Neuronal stem cell (in vitro differentiated cells): ENCODE results near the gene SHROOM2.

Experiments used
- DNase-seq: peaks from one replicate; pipeline ENCODE4 v3.0.0-alpha.2; 2013; ENCODE audit warnings: low spot score
- H2AFZ ChIP-seq: one replicate; pipeline ENCODE4 v1.6.1; 2013; ENCODE audit warnings: mild to moderate bottlenecking, low read length, inconsistent platforms
- H2AK5ac ChIP-seq: 2 replicates; pipeline ENCODE4 v1.6.1; 2013; ENCODE audit warnings: low read depth, mild to moderate bottlenecking, inconsistent platforms, low read length, moderate library complexity, mixed read lengths
- H2BK120ac ChIP-seq: 2 replicates; pipeline ENCODE4 v1.6.1; 2013; ENCODE audit warnings: low read depth, mild to moderate bottlenecking, inconsistent platforms, low read length, moderate library complexity, mixed read lengths
- H2BK12ac ChIP-seq: one replicate; pipeline ENCODE4 v1.6.1; 2013; ENCODE audit warnings: low read length, inconsistent platforms
- H2BK15ac ChIP-seq: 2 replicates; pipeline ENCODE4 v1.6.1; 2013; ENCODE audit warnings: mild to moderate bottlenecking, low read length, inconsistent platforms, mixed read lengths
- H2BK5ac ChIP-seq: one replicate; pipeline ENCODE4 v1.6.1; 2013; ENCODE audit warnings: inconsistent platforms, mild to moderate bottlenecking, low read length, moderate library complexity
- H3K14ac ChIP-seq: one replicate; pipeline ENCODE4 v1.6.1; 2013; ENCODE audit warnings: low read length, inconsistent platforms
- H3K18ac ChIP-seq: 2 replicates; pipeline ENCODE4 v1.6.1; 2013; ENCODE audit warnings: low read length, inconsistent platforms
- H3K23ac ChIP-seq: 2 replicates; pipeline ENCODE4 v1.6.1; 2013; ENCODE audit warnings: low read depth, mild to moderate bottlenecking, mixed read lengths, low read length, inconsistent platforms; ENCODE audit not compliant: poor library complexity
- H3K27ac ChIP-seq: replicated peaks from 3 replicates; pipeline ENCODE4 v1.5.1; 2013; ENCODE audit warnings: low read length, inconsistent platforms
- H3K27me3 ChIP-seq, 3 experiments: 2 replicates each; pipeline ENCODE4 v1.6.1; 2013; ENCODE audit warnings: low read length in 3 of 3, mild to moderate bottlenecking in 2 of 3, inconsistent platforms in 1 of 3, low read depth in 1 of 3, mixed read lengths in 1 of 3, moderate library complexity in 1 of 3; ENCODE audit not compliant: control insufficient read depth in 3 of 3, insufficient read depth in 3 of 3
- H3K36me3 ChIP-seq, 2 donors: replicated peaks in 1 of 2; 2 replicates each; pipeline ENCODE4 v1.6.1; 2013; ENCODE audit warnings: low read length in 2 of 2; ENCODE audit not compliant: control insufficient read depth in 2 of 2, insufficient read depth in 2 of 2
- H3K4ac ChIP-seq: 2 replicates; pipeline ENCODE4 v1.6.1; 2013; ENCODE audit warnings: inconsistent platforms, mild to moderate bottlenecking, low read length, moderate library complexity
- H3K4me1 ChIP-seq, 2 donors: 1 replicate in 1 of 2; 2 replicates in 1 of 2; pipeline ENCODE4 v1.6.1; 2013; ENCODE audit warnings: low read length in 2 of 2, low read depth in 1 of 2; ENCODE audit not compliant: control insufficient read depth in 2 of 2, insufficient read depth in 1 of 2
- H3K4me2 ChIP-seq: one replicate; pipeline ENCODE4 v1.6.1; 2013; ENCODE audit warnings: mild to moderate bottlenecking, low read length, inconsistent platforms; ENCODE audit not compliant: insufficient read depth, poor library complexity, severe bottlenecking
- H3K4me3 ChIP-seq, 2 donors: 2 replicates each; pipeline ENCODE4 v1.5.1; 2013; ENCODE audit warnings: low read length in 2 of 2, mild to moderate bottlenecking in 2 of 2, inconsistent platforms in 1 of 2, moderate library complexity in 1 of 2
- H3K79me1 ChIP-seq: one replicate; pipeline ENCODE4 v1.6.1; 2013; ENCODE audit warnings: low read depth, mild to moderate bottlenecking, inconsistent platforms, low read length, moderate library complexity
- H3K9ac ChIP-seq: one replicate; pipeline ENCODE4 v1.6.1; 2013; ENCODE audit warnings: mild to moderate bottlenecking, low read depth, low read length, inconsistent platforms; ENCODE audit not compliant: poor library complexity
- H3K9me3 ChIP-seq, 2 donors: replicated peaks in 1 of 2; 2 replicates each; pipeline versions ENCODE3 to v1.6.1; 2013; ENCODE audit warnings: low read length in 2 of 2, mild to moderate bottlenecking in 2 of 2, inconsistent platforms in 1 of 2, low read depth in 1 of 2, mixed read lengths in 1 of 2, moderate library complexity in 1 of 2; ENCODE audit not compliant: control insufficient read depth in 2 of 2, insufficient read depth in 1 of 2
- H4K8ac ChIP-seq: one replicate; pipeline ENCODE4 v1.6.1; 2013; ENCODE audit warnings: low read depth, mild to moderate bottlenecking, inconsistent platforms, low read length, moderate library complexity
- H4K91ac ChIP-seq: one replicate; pipeline ENCODE4 v1.6.1; 2013; ENCODE audit warnings: low read length, low read depth, mild to moderate bottlenecking, inconsistent platforms; ENCODE audit not compliant: poor library complexity
- WGBS, 2 donors: extraction: QIAGEN DNeasy Blood & Tissue Kit; methylation state at CpG; one replicate each; pipeline ENCODE4 v1.1.7; 2013; ENCODE audit warnings: missing lambda C conversion rate in 2 of 2, mixed read lengths in 1 of 2; ENCODE audit not compliant: insufficient read length in 2 of 2, insufficient replicate concordance in 1 of 2; ENCODE audit errors: extremely low coverage in 2 of 2; 5-methylcytosine and 5-hydroxymethylcytosine counted together

Gene SHROOM2

DNA sequence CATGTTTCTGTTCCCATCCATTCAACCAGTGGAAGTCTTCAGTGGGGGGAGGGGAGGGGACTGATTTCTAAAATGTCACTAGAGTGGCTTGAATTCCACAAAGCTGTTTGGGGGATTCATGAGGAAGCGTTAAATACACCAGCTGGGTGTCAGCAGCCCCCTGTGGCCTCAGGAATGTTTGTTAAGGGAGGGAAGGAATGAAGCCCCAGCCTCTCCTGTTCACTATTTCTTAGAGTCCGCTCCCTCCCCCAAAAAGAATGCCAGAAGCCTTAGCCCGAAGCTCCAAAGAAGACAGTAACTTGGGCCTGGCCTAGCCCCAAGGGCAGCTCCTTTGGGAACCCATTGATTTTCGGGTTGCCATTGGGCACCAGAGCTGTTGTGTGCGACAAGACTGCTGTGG, 3.3 kb downstream of the SHROOM2 start:
- peak overlapping the region; percentile 66 for H3K27ac ChIP-seq
- peaks cover 4 to 17% of the 10 kb centered on the region in 2 donors for H3K4me1 ChIP-seq
- H2AFZ ChIP-seq = no peak overlapping the region
- H4K8ac ChIP-seq = no peak overlapping the region
- H2BK5ac ChIP-seq = no peak overlapping the region
- H3K18ac ChIP-seq = no peak overlapping the region
- H3K9me3 ChIP-seq = no peaks in the 10 kb centered on the region
- no peak overlapping the region for H4K91ac ChIP-seq
- no peak overlapping the region for H3K9ac ChIP-seq
- H2BK12ac ChIP-seq = no peak overlapping the region
- H2BK15ac ChIP-seq = no peak overlapping the region
- H3K14ac ChIP-seq = no peak overlapping the region
- H3K4me3 ChIP-seq = no peak overlapping the region
- H3K79me1 ChIP-seq = no peaks in the 10 kb centered on the region
- no peak overlapping the region for H2BK120ac ChIP-seq
- no peaks in the 10 kb centered on the region for H3K27me3 ChIP-seq
- no peak for DNase-seq
- no peaks in the 10 kb centered on the region for H3K36me3 ChIP-seq
- no CpG with 5 or more reads among the region's 5 CpGs for WGBS, 2 donors
- H2AK5ac ChIP-seq = no peak overlapping the region
- H3K23ac ChIP-seq = no peak overlapping the region
- peak overlapping the region; percentile 37 for H3K4me2 ChIP-seq
- no peak overlapping the region for H3K4ac ChIP-seq

DNA sequence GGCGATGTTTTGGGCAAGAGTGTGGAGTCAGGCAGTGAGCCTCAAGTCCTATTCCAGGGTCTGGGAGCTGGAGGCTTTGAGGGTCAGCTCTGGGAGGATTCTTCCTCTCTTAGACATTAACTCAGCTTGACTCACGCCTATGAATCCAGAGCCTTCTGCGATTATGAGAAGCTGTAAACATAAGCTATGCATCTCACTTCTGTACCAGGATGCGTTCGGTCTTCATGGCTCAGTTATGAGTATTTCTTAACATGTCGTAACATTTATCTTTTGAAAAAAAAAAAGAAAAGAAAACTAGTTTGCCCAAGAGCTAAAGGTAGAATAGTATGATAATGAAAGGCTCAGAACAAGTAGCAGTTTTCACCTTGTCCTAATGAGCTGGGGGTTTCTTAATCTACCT, 4.6 kb downstream of the SHROOM2 start:
- no peak overlapping the region for H2BK5ac ChIP-seq

DNA sequence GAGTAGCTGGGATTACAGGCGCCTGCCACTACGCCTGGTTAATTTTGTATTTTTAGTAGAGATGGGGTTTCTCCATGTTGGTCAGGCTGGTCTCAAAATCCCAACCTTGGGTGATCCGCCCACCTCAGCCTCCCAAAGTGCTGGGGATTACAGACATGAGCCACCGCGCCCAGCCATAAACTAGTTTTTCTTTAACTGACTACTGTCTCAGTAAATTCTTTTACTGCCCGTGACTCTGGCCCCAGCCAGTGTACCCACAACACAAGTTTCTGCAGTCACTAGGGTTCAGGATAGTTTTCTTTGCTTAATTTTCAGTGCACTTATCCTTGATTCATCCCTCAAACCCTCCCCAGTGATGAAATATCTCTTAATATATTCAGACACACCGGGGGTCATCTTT, 8.3 kb downstream of the SHROOM2 start:
- no peak overlapping the region for H4K91ac ChIP-seq
- no peak overlapping the region for H3K4ac ChIP-seq
- no peak overlapping the region for H4K8ac ChIP-seq
- H3K27ac ChIP-seq = no peak overlapping the region
- WGBS, 2 donors = no CpG with 5 or more reads among the region's 7 CpGs
- no peak overlapping the region for H3K4me3 ChIP-seq
- H2AK5ac ChIP-seq = no peak overlapping the region
- H3K9me3 ChIP-seq = peaks cover 1 to 9% of the 10 kb centered on the region in 2 donors
- no peak for DNase-seq
- no peaks in the 10 kb centered on the region for H3K79me1 ChIP-seq
- H2BK15ac ChIP-seq = no peak overlapping the region
- H3K9ac ChIP-seq = no peak overlapping the region
- no peaks in the 10 kb centered on the region for H3K36me3 ChIP-seq
- H3K4me1 ChIP-seq = peaks cover 0 to 13% of the 10 kb centered on the region in 2 donors
- H3K23ac ChIP-seq = no peak overlapping the region
- no peak overlapping the region for H3K18ac ChIP-seq
- H2BK12ac ChIP-seq = no peak overlapping the region
- H2BK5ac ChIP-seq = no peak overlapping the region
- H3K4me2 ChIP-seq = no peak overlapping the region
- H3K27me3 ChIP-seq = no peaks in the 10 kb centered on the region
- no peak overlapping the region for H2AFZ ChIP-seq
- no peak overlapping the region for H2BK120ac ChIP-seq
- no peak overlapping the region for H3K14ac ChIP-seq

More for the DNA sequence above, 4.6 kb downstream of the SHROOM2 start:
- H3K27me3 ChIP-seq = no peaks in the 10 kb centered on the region
- no peak overlapping the region for H2AFZ ChIP-seq
- no peak for DNase-seq
- H2BK120ac ChIP-seq = no peak overlapping the region
- H3K9ac ChIP-seq = no peak overlapping the region
- no peak overlapping the region for H4K91ac ChIP-seq
- no peak overlapping the region for H4K8ac ChIP-seq
- peaks cover 4 to 16% of the 10 kb centered on the region in 2 donors for H3K4me1 ChIP-seq
- H3K79me1 ChIP-seq = no peaks in the 10 kb centered on the region
- no peak overlapping the region for H2AK5ac ChIP-seq
- H3K4me2 ChIP-seq = no peak overlapping the region
- no CpG with 5 or more reads among the region's 6 CpGs for WGBS, 2 donors
- no peak overlapping the region for H3K4me3 ChIP-seq
- no peak overlapping the region for H3K4ac ChIP-seq
- peaks cover 1 to 9% of the 10 kb centered on the region in 2 donors for H3K9me3 ChIP-seq
- no peak overlapping the region for H2BK15ac ChIP-seq
- H3K14ac ChIP-seq = no peak overlapping the region
- H3K27ac ChIP-seq = no peak overlapping the region
- no peak overlapping the region for H3K18ac ChIP-seq
- no peak overlapping the region for H2BK12ac ChIP-seq
- no peaks in the 10 kb centered on the region for H3K36me3 ChIP-seq
- no peak overlapping the region for H3K23ac ChIP-seq

DNA sequence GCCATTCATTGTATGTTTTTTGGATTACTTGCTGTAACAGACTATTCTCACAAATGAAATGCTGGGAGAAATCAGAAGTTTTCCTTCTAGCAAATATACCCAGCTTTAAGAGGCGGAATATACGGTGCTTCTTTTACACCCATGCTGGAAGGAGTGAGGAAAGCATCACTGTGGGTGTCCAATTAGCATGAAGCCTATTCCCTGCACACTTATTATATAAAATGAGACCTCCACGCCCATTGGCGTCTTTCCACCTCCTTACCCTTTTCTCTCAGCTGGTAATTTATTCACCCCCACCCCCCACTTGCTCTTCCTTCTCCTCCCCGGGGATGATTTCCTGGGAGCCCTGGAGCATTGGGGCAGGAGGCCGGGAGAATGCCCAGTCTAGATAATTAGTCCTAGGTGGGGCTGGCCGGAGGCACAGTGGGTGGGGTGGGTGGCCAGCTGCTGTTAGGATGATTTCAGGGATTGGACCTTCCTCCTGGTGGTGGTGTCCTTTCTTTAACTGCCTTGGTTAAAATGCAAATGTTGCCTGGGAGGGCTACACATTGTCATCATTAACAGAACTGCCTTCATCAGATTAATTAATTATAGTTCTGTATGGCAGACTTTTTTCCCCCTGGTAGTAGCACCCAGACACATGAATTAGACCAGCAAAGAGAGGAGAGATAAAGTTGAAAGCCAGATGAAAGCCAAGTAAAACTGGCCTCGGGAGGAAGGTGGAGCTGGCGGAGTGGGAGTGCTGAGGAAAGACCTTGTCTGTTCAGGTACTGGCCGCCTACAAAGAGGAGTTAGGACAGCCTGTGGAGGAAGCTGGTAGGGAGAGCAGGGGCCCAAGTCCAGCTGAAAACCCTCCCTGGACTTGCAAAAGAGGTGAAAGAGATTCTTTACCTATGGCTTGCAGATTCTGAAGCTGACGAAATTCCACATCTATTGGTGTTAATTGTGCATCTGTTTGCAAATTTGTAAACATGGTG, 11.4 kb downstream of the SHROOM2 start:
- H2BK5ac ChIP-seq = no peak overlapping the region
- no peak overlapping the region for H4K91ac ChIP-seq
- H3K18ac ChIP-seq = no peak overlapping the region
- no peak overlapping the region for H3K4me3 ChIP-seq
- WGBS, 2 donors = no CpG with 5 or more reads among the region's 11 CpGs
- peaks cover 0 to 4% of the 10 kb centered on the region in 2 donors for H3K4me1 ChIP-seq
- peaks cover 4 to 15% of the 10 kb centered on the region in 2 donors for H3K9me3 ChIP-seq
- H2BK15ac ChIP-seq = no peak overlapping the region
- no peak overlapping the region for H3K23ac ChIP-seq
- no peaks in the 10 kb centered on the region for H3K79me1 ChIP-seq
- H2BK120ac ChIP-seq = no peak overlapping the region
- H4K8ac ChIP-seq = no peak overlapping the region
- H2AFZ ChIP-seq = no peak overlapping the region
- H3K14ac ChIP-seq = no peak overlapping the region
- H3K4me2 ChIP-seq = no peak overlapping the region
- no peaks in the 10 kb centered on the region for H3K36me3 ChIP-seq
- no peak overlapping the region for H2BK12ac ChIP-seq
- no peak for DNase-seq
- no peak overlapping the region for H2AK5ac ChIP-seq
- H3K27me3 ChIP-seq = no peaks in the 10 kb centered on the region
- H3K9ac ChIP-seq = no peak overlapping the region
- H3K4ac ChIP-seq = no peak overlapping the region
- H3K27ac ChIP-seq = no peak overlapping the region
